Right lobe of liver (tissue), 4 donors: ENCODE data around the gene BTC.

Experiments
- CTCF ChIP-seq, 4 donors: fragments of 200-600 bp in 3 of 4; fragments of 450-650 bp in 1 of 4; IDR thresholded peaks; one replicate each; pipeline versions ENCODE4 v1.5.1 to v1.8.0; 2016 to 2022; ENCODE audit warnings: antibody characterized with exemption in 4 of 4, mild to moderate bottlenecking in 2 of 4
- POLR2A ChIP-seq: fragments of 450-650 bp; IDR thresholded peaks from one replicate; pipeline ENCODE4 v1.6.1; 2017; ENCODE audit warnings: antibody characterized with exemption, mild to moderate bottlenecking
- donor health status: DM: no; HTN: no; CAD: no.
- donor health status: DM: no; HTN: no; CAD: no.
- donor health status: DM: no; HTN: yes; CAD: no.

- TF ChIP-seq POLR2A (no peak), CTCF (IDR thresholded peaks at IDR 0.05) (no peak)
Observed at GRCh38 chr4:74790652-74791051, 3.7 kb downstream of the BTC start.
